ENCODE results near the gene DENND1A. TPM values are rescaled to one million over a fixed set of nuclear protein-coding genes. Genes with fewer than 3 reads are reported as not detected.

Gene DENND1A
- total and polyA plus RNA-seq, 4 donors, result 7.9 to 22.0 (median 13.9) TPM

DNA sequence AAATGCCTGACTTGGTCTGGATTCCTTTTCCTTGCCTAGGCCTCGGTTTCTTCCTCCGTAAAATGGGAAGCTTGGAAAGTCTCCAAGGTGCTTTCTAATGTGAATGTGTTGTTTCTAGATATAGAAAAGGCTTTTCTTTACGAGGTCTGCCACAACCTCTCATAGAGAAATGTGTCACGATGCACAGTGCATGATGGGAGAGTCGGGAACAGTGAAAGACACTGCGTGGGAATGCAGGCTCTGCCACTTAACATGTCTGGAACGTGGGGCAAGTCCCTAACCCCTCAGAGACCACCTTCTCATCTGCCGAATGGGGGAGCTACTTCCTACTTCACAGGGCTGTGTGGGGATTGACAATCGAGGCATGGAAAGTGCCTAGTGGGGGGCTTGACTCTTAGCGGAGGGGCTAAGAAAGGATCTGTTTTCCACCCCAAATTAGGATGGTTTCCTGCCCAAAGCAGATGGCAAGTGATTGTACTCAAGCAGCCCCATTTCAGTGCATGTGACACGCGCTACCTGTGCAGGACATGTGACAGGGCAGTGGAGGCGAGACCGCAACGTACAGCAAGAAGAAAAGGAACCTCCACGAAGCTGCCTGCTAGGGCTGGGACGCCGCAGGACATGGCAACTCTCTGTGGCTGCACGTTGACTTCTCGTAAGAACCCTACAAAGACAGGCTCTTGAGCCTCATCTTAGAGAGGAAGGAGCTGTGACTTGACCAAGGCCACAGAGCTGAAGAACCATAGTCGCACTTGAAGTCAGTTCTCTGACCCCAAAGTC lies 458.7 kb downstream of the DENND1A start:
- H3K36me3 ChIP-seq (ENCODE audit: control insufficient read depth in 4 of 4, insufficient read depth in 3 of 4, low read depth in 1 of 4, low read length in 3 of 4), result no peaks in the 10 kb centered on the region
- TF ChIP-seq YY1 (IDR thresholded peaks at IDR 0.05) (no peak), EGR1 (IDR thresholded peaks at IDR 0.05; ENCODE audit: low read depth in 2 of 2) (no peak), FOXA2 (IDR thresholded peaks at IDR 0.05) (no peak), FOXA1 (IDR thresholded peaks at IDR 0.05) (no peak), TAF1 (conservative IDR thresholded peaks at IDR 0.05) (no peak), HNF4A (conservative IDR thresholded peaks at IDR 0.05) (no peak), JUND (IDR thresholded peaks at IDR 0.05) (no peak), NR2F2 (IDR thresholded peaks at IDR 0.05) (no peak), SP1 (IDR thresholded peaks at IDR 0.05) (no peak)
- TF ChIP-seq, protein P1, sequence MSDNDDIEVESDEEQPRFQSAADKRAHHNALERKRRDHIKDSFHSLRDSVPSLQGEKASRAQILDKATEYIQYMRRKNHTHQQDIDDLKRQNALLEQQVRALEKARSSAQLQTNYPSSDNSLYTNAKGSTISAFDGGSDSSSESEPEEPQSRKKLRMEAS (IDR thresholded peaks at IDR 0.05), result no peak
- TF ChIP-seq, protein P2, sequence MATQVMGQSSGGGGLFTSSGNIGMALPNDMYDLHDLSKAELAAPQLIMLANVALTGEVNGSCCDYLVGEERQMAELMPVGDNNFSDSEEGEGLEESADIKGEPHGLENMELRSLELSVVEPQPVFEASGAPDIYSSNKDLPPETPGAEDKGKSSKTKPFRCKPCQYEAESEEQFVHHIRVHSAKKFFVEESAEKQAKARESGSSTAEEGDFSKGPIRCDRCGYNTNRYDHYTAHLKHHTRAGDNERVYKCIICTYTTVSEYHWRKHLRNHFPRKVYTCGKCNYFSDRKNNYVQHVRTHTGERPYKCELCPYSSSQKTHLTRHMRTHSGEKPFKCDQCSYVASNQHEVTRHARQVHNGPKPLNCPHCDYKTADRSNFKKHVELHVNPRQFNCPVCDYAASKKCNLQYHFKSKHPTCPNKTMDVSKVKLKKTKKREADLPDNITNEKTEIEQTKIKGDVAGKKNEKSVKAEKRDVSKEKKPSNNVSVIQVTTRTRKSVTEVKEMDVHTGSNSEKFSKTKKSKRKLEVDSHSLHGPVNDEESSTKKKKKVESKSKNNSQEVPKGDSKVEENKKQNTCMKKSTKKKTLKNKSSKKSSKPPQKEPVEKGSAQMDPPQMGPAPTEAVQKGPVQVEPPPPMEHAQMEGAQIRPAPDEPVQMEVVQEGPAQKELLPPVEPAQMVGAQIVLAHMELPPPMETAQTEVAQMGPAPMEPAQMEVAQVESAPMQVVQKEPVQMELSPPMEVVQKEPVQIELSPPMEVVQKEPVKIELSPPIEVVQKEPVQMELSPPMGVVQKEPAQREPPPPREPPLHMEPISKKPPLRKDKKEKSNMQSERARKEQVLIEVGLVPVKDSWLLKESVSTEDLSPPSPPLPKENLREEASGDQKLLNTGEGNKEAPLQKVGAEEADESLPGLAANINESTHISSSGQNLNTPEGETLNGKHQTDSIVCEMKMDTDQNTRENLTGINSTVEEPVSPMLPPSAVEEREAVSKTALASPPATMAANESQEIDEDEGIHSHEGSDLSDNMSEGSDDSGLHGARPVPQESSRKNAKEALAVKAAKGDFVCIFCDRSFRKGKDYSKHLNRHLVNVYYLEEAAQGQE (IDR thresholded peaks at IDR 0.05), result no peak
- TF ChIP-seq, protein P3, sequence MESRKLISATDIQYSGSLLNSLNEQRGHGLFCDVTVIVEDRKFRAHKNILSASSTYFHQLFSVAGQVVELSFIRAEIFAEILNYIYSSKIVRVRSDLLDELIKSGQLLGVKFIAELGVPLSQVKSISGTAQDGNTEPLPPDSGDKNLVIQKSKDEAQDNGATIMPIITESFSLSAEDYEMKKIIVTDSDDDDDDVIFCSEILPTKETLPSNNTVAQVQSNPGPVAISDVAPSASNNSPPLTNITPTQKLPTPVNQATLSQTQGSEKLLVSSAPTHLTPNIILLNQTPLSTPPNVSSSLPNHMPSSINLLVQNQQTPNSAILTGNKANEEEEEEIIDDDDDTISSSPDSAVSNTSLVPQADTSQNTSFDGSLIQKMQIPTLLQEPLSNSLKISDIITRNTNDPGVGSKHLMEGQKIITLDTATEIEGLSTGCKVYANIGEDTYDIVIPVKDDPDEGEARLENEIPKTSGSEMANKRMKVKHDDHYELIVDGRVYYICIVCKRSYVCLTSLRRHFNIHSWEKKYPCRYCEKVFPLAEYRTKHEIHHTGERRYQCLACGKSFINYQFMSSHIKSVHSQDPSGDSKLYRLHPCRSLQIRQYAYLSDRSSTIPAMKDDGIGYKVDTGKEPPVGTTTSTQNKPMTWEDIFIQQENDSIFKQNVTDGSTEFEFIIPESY (IDR thresholded peaks at IDR 0.05), result no peak
- TF ChIP-seq, protein P4, sequence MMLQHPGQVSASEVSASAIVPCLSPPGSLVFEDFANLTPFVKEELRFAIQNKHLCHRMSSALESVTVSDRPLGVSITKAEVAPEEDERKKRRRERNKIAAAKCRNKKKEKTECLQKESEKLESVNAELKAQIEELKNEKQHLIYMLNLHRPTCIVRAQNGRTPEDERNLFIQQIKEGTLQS (IDR thresholded peaks at IDR 0.05), result no peak
- TF ChIP-seq, protein P5, sequence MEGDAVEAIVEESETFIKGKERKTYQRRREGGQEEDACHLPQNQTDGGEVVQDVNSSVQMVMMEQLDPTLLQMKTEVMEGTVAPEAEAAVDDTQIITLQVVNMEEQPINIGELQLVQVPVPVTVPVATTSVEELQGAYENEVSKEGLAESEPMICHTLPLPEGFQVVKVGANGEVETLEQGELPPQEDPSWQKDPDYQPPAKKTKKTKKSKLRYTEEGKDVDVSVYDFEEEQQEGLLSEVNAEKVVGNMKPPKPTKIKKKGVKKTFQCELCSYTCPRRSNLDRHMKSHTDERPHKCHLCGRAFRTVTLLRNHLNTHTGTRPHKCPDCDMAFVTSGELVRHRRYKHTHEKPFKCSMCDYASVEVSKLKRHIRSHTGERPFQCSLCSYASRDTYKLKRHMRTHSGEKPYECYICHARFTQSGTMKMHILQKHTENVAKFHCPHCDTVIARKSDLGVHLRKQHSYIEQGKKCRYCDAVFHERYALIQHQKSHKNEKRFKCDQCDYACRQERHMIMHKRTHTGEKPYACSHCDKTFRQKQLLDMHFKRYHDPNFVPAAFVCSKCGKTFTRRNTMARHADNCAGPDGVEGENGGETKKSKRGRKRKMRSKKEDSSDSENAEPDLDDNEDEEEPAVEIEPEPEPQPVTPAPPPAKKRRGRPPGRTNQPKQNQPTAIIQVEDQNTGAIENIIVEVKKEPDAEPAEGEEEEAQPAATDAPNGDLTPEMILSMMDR (IDR thresholded peaks at IDR 0.05; ENCODE audit: low read depth, low read length, missing input control), result no peak
- no peak overlapping the region for H3K9ac ChIP-seq (ENCODE audit: low read depth in 1 of 2, low read length in 2 of 2)
- peaks cover 13 to 54% (median 25%) of the 10 kb centered on the region in 4 donors for H3K4me1 ChIP-seq (ENCODE audit: control insufficient read depth in 4 of 4, insufficient read depth in 4 of 4, low read length in 3 of 4)
- WGBS, result 93% methylated on average over 21 of the region's 21 CpGs
- DNase-seq (ENCODE audit: low spot score), result no peak
- peak overlapping the region; percentile 83 to 94 for H3K27ac ChIP-seq (ENCODE audit: low read depth in 1 of 2, low read length in 2 of 2)
- H3K4me3 ChIP-seq (ENCODE audit: low read depth in 1 of 3, low read length in 3 of 3), result no peak overlapping the region
- H3K9me3 ChIP-seq (ENCODE audit: control insufficient read depth in 4 of 4, low read length in 3 of 4), result no peaks in the 10 kb centered on the region
- H3K27me3 ChIP-seq (ENCODE audit: control insufficient read depth in 4 of 4, insufficient read depth in 4 of 4, low read length in 3 of 4), result no peaks in the 10 kb centered on the region
